Measurements from ENCODE around the gene LRMDA.

The LRMDA gene

DNA sequence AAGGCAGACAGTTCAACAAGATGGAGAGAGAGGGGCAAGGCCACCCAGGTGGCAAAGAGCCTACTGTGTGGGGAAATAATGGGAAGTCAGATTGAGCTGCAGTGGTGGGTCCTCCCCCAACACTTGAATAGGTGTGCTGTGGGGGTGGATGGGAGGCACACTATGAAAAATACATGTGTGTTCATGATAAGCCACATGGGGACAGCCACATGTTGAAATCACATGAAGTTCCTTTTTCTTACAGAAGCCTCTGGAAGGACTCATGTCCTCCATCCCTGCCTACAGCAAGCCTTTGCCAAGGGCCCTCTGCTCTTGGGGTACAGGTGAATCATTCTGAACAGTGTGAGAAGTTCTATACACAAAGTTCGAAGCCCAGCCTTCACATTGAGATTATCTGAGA, 310.9 kb downstream of the LRMDA start:
- H3K9me3 ChIP-seq (ENCODE audit: control insufficient read depth, insufficient read depth, low read depth, low read length), result no peaks in the 10 kb centered on the region
- ChIA-PET CTCF (no interaction called here), POLR2A (no interaction called here)
- TF ChIP-seq ZNF132 (tag by site-specific recombination; IDR thresholded peaks at IDR 0.05; ENCODE audit: borderline replicate concordance) (no peak), KLF10 (tag by site-specific recombination; IDR thresholded peaks at IDR 0.05) (no peak), MYNN (tag by site-specific recombination; IDR thresholded peaks at IDR 0.05; ENCODE audit: borderline replicate concordance) (no peak), ZNF184 (tag by site-specific recombination; IDR thresholded peaks at IDR 0.05) (no peak), ZFP37 (tag by site-specific recombination; IDR thresholded peaks at IDR 0.05) (no peak), ZNF529 (tag by site-specific recombination; IDR thresholded peaks at IDR 0.05; ENCODE audit: insufficient replicate concordance) (no peak), ZNF394 (tag by site-specific recombination; IDR thresholded peaks at IDR 0.05; ENCODE audit: borderline replicate concordance) (no peak), TCF7L2 (IDR thresholded peaks at IDR 0.05; ENCODE audit: borderline replicate concordance, low read depth, low read length) (no peak), SETDB1 (IDR thresholded peaks at IDR 0.05; ENCODE audit: insufficient read length, low read length) (no peak), BCL11B (tag by site-specific recombination; IDR thresholded peaks at IDR 0.05; ENCODE audit: low read depth) (no peak)
- no peak overlapping the region for H3K27ac ChIP-seq (ENCODE audit: extremely low read depth, low read depth, low read length)
- H3K4me1 ChIP-seq (ENCODE audit: control insufficient read depth, insufficient read depth, low read length), result peaks cover 3% of the 10 kb centered on the region; the same call in 1 of the 2 replicates
- no peak overlapping the region for H3K4me3 ChIP-seq (ENCODE audit: low read depth, low read length)
- H3K36me3 ChIP-seq (ENCODE audit: control insufficient read depth in 2 of 2, insufficient read depth in 1 of 2, low read length in 2 of 2), result no peaks in the 10 kb centered on the region

DNA sequence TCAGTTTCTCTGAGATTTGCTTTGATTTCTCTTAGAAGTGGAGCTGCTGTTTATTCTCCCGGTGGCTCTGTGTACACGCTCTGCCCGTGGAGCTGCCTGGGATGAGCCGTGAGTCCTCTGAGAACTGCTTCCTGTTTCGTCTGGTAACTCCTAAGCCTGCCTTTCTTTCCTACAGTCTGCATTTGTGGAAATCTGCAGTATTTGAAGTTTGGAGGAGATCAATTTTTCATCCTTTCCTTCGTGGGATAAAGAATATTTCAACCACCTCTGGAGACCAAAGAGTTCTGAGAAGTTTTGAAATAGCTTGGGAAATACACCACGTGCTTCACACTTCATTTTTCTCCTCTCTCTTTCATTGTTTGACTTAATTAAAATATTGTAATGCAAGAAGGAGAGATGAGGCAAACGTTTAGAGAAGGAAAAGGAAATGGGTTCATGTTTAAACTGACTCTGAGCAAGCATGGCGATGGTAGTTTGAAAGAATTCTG, 311.9 kb downstream of the LRMDA start:
- TF ChIP-seq, protein P1, sequence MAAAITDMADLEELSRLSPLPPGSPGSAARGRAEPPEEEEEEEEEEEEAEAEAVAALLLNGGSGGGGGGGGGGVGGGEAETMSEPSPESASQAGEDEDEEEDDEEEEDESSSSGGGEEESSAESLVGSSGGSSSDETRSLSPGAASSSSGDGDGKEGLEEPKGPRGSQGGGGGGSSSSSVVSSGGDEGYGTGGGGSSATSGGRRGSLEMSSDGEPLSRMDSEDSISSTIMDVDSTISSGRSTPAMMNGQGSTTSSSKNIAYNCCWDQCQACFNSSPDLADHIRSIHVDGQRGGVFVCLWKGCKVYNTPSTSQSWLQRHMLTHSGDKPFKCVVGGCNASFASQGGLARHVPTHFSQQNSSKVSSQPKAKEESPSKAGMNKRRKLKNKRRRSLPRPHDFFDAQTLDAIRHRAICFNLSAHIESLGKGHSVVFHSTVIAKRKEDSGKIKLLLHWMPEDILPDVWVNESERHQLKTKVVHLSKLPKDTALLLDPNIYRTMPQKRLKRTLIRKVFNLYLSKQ (tag by site-specific recombination; IDR thresholded peaks at IDR 0.05; ENCODE audit: borderline replicate concordance), result no peak
- TF ChIP-seq ZNF629 (tag by site-specific recombination; IDR thresholded peaks at IDR 0.05) (no peak), ZSCAN30 (tag by site-specific recombination; IDR thresholded peaks at IDR 0.05) (no peak), ZNF274 (IDR thresholded peaks at IDR 0.05; ENCODE audit: low read length) (no peak), ZNF274 (tag by site-specific recombination; IDR thresholded peaks at IDR 0.05; ENCODE audit: borderline replicate concordance) (no peak), SCRT1 (tag by site-specific recombination; IDR thresholded peaks at IDR 0.05; ENCODE audit: borderline replicate concordance) (no peak), ZNF146 (tag by site-specific recombination; IDR thresholded peaks at IDR 0.05) (no peak), ZIC2 (tag by site-specific recombination; IDR thresholded peaks at IDR 0.05) (no peak), SETDB1 (IDR thresholded peaks at IDR 0.05; ENCODE audit: insufficient read length, low read length) (no peak), ZNF843 (tag by site-specific recombination; IDR thresholded peaks at IDR 0.05) (no peak)
- TF ChIP-seq, protein P2, sequence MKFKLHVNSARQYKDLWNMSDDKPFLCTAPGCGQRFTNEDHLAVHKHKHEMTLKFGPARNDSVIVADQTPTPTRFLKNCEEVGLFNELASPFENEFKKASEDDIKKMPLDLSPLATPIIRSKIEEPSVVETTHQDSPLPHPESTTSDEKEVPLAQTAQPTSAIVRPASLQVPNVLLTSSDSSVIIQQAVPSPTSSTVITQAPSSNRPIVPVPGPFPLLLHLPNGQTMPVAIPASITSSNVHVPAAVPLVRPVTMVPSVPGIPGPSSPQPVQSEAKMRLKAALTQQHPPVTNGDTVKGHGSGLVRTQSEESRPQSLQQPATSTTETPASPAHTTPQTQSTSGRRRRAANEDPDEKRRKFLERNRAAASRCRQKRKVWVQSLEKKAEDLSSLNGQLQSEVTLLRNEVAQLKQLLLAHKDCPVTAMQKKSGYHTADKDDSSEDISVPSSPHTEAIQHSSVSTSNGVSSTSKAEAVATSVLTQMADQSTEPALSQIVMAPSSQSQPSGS (tag by site-specific recombination; IDR thresholded peaks at IDR 0.05; ENCODE audit: low read depth), result no peak
- TF ChIP-seq, protein P3, sequence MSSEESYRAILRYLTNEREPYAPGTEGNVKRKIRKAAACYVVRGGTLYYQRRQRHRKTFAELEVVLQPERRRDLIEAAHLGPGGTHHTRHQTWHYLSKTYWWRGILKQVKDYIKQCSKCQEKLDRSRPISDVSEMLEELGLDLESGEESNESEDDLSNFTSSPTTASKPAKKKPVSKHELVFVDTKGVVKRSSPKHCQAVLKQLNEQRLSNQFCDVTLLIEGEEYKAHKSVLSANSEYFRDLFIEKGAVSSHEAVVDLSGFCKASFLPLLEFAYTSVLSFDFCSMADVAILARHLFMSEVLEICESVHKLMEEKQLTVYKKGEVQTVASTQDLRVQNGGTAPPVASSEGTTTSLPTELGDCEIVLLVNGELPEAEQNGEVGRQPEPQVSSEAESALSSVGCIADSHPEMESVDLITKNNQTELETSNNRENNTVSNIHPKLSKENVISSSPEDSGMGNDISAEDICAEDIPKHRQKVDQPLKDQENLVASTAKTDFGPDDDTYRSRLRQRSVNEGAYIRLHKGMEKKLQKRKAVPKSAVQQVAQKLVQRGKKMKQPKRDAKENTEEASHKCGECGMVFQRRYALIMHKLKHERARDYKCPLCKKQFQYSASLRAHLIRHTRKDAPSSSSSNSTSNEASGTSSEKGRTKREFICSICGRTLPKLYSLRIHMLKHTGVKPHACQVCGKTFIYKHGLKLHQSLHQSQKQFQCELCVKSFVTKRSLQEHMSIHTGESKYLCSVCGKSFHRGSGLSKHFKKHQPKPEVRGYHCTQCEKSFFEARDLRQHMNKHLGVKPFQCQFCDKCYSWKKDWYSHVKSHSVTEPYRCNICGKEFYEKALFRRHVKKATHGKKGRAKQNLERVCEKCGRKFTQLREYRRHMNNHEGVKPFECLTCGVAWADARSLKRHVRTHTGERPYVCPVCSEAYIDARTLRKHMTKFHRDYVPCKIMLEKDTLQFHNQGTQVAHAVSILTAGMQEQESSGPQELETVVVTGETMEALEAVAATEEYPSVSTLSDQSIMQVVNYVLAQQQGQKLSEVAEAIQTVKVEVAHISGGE (tag by site-specific recombination; conservative IDR thresholded peaks at IDR 0.05; ENCODE audit: low read depth), result no peak
- Histone ChIP-seq H3K4me1 (ENCODE audit: control insufficient read depth, insufficient read depth, low read length) (peaks cover 3% of the 10 kb centered on the region; the same call in 1 of the 2 replicates), H3K9me3 (ENCODE audit: control insufficient read depth, insufficient read depth, low read depth, low read length) (no peaks in the 10 kb centered on the region), H3K4me3 (ENCODE audit: low read depth, low read length) (no peak overlapping the region), H3K36me3 (ENCODE audit: control insufficient read depth in 2 of 2, insufficient read depth in 1 of 2, low read length in 2 of 2) (no peaks in the 10 kb centered on the region), H3K27ac (ENCODE audit: extremely low read depth, low read depth, low read length) (no peak overlapping the region)
- ChIA-PET POLR2A (no interaction called here), CTCF (interaction anchor here (0.8 kb wide), 2 partner anchors 348 to 1666 kb away, joined by 3 to 8 read pairs; no protein-coding TSS in a partner anchor)
